ENCODE results near the gene ABCD4.
"Not testable (repeated sequence)": the region's sequence is repeated elsewhere in the genome, so short reads cannot be mapped to it uniquely, and the experiment has no call there.

ABCD4 gene

DNA sequence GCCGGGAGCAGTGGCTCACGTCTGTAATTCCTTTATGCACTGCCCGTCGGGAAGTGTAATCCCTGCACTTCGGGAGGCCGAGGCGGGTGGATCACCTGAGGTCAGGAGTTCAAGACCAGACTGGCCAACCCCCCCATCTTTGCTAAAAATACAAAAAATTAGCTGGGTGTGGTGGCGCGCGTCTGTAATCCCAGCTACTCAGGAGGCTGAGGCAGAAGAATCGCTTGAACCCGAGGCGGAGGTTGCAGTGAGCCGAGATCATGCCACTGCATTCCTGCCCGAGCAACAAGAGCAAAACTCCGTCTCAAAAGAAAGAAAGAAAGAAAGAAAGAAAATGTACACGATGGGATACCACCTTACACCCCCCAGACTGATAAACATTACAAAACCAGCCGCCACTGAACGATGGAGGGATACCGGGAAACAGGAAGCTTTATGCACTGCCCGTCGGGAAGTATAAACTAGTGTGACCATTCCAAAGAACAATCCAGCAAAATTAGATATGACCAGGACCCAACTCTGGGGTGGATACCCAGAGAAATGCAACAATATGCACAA lies 1.1 kb downstream of the ABCD4 start:
- DNase-seq, result no peak

- no peak for DNase-seq
Measured at GRCh38 chr14:74299061-74299545, 3.6 kb downstream of the ABCD4 start.

GRCh38 chr14:74297986-74298385 lies 4.7 kb downstream of the ABCD4 start:
- no peak for DNase-seq

GRCh38 chr14:74296037-74296467 lies 6.7 kb downstream of the ABCD4 start:
- DNase-seq, result no peak

DNA sequence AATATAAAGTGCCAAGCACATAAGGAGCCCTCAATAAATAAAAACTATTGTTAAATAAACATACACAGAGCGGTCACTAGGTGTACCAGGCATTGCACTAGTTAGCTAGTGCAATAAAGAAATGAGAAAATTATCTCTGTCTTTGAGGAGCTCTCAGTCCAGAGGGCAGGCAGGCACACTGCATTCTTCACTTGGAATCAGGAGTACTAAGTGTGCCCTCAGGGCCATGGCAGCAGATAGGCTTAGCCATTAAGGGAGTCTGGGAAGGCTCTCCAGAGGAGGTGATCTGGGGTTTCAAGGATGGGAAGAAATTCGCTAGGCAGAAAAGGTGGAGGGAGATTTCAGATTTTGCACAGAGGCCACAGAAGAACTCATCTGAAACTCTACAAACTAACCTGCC lies 9.1 kb downstream of the ABCD4 start:
- DNase-seq, result no peak

GRCh38 chr14:74292061-74292460 lies 10.7 kb downstream of the ABCD4 start:
- DNase-seq, result no peak

- DNase-seq, result no peak
Measured at GRCh38 chr14:74290415-74290814, 12.3 kb downstream of the ABCD4 start.

DNA sequence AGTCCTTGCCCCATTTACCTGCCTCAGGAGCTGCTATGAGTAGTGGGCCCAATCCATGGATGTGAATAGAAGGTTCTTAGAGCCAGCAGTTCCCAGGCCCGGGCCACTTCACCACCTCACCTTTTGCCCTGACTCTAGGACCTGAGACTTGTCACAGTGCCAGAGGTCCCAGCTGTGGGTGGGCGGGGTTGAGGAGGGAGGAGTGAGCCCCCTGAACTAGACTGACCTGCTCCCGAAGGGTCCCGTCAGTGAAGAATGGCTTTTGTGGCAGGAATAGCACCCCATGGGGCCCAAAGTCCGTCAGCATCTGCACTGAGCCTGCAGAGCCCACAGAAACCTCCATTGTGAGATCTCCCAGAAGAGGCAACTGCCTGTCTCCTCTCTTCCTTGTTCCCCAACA lies 12.9 kb downstream of the ABCD4 start:
- no peak for DNase-seq

GRCh38 chr14:74286736-74287135 lies 16.0 kb downstream of the ABCD4 start:
- no peak for DNase-seq

DNA sequence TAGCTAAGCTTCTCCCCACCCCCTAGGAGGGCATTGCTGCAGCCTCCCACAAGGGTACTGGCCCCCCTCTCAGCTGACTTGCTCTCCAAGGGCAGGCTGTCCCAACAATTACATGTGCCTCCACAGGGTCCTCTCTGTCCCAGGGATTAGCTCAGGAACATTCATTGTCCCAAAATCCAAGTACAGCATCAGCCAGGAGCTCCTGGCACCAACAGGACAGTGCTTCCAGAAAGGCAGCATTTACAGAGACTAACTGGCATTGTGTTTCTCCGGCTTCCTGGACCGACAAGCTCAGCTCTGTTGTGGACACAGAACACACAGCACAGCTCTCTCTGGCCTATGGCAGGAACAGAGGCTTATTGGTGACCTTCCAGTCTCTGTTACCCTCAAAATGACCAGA lies 21.7 kb downstream of the ABCD4 start:
- no peak for DNase-seq

GRCh38 chr14:74278080-74278479 lies 24.7 kb downstream of the ABCD4 start:
- no peak for DNase-seq

- no peak for DNase-seq
Measured at GRCh38 chr14:74275241-74275841, 27.4 kb downstream of the ABCD4 start.

- DNase-seq, result no peak
Measured at GRCh38 chr14:74271365-74271764, 31.4 kb downstream of the ABCD4 start.

- not testable (repeated sequence) for DNase-seq
Measured at GRCh38 chr14:74270382-74271177, 32.2 kb downstream of the ABCD4 start.

DNA sequence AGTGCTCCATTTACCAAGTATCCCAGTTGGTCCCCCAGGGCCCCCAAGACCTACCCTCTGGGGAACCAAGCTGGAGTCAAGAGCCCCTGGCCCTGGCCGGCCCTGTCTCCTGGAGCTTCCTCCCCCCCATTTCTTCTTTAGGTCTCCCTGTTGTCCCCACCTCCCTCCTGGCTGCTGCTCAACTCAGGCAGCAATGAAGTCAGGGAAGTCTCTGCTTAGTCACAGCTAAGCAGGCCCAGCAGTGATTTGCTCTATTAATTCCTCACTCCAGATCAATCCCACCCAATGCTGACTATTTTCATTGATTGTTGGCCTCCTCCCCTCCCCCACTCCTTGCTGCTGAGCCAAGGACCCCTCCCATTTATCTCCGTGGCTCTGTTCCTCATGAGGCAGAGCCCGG lies 35.1 kb downstream of the ABCD4 start:
- no peak for DNase-seq

DNA sequence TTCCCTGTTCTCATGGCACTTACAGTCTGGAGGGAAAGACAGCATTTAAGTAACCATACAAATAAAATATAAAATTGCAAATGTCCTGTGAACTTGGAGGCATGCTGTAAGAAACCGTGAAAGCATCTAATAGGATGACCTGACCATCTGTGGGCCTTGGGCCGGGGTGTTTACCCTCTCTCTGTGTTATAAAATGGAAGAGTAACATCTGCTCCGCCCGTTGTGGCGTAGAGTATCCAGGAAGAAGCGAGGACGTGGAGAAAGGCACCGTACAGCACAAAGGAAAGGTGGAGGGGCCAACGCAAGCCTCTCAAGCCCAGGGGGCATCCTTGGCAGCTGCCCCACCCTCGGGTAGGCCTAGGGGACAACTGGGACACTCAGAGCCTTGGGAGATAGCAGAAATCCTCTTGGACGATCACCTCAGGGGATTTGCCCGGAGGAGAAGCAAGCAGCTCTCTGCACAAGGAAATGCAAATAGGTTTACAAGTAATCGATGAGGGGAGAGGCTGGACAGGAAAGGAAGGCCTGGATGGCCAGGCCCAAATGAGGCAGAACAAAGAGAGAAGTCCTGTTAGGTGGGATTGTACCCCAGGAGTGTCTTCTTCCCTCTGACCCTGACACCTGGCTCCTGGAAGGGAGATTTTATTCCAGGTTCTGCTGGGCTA lies 37.3 kb downstream of the ABCD4 start:
- no peak for DNase-seq

- no peak for DNase-seq
Measured at GRCh38 chr14:74263921-74264320, 38.8 kb downstream of the ABCD4 start.

DNA sequence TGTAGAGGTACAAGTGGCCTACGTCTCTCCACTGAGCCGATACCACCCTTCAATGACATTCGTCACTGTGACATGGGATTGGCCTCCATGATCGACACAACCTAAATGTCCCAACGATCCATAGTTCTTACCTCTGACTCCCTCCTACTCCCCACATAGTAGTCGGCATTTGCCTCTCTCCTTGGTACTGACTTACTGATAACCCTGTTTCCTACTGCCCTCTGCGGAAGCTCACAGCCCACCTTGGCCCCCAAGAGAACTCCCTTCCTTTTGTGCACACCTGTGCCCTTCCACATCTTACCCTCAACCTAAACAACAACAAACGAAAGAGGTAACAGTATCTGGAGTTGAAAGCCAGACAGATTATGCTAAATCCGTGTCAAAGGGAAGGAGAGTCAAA lies 39.6 kb downstream of the ABCD4 start:
- DNase-seq, result no peak

GRCh38 chr14:74262076-74262475 lies 40.7 kb downstream of the ABCD4 start:
- DNase-seq, result no peak

GRCh38 chr14:74261288-74261687 lies 41.4 kb downstream of the ABCD4 start:
- no peak for DNase-seq

GRCh38 chr14:74260525-74261233 lies 42.1 kb downstream of the ABCD4 start:
- no peak for DNase-seq

GRCh38 chr14:74259513-74259912 lies 43.2 kb downstream of the ABCD4 start:
- no peak for DNase-seq

GRCh38 chr14:74258764-74259035 lies 44.0 kb downstream of the ABCD4 start:
- DNase-seq, result no peak
